ENCODE data around the gene MYO19.

MYO19 gene

GRCh38 chr17:36468903-36469635 is 65.6 kb downstream of the MYO19 start:
- Histone ChIP-seq H3F3A (ENCODE audit: insufficient read depth, low read length) (no peaks in the 10 kb centered on the region), H3K9ac (ENCODE audit: low read length) (no peak overlapping the region), H4K20me1 (ENCODE audit: insufficient read depth, low read length) (no peaks in the 10 kb centered on the region), H3K9me2 (replicated peaks; ENCODE audit: insufficient read depth, low read length) (no peaks in the 10 kb centered on the region), H3K27ac (ENCODE audit: low read length) (no peak overlapping the region), H2AFZ (ENCODE audit: low read length) (no peak overlapping the region), H3K36me3 (replicated peaks; ENCODE audit: insufficient read depth, low read length) (no peaks in the 10 kb centered on the region), H3K9me3 (replicated peaks; ENCODE audit: insufficient read depth, low read length) (no peaks in the 10 kb centered on the region), H3K4me1 (ENCODE audit: low read length) (no peaks in the 10 kb centered on the region), H3K4me3 (ENCODE audit: low read length) (no peak overlapping the region), H3K79me2 (ENCODE audit: low read length) (no peaks in the 10 kb centered on the region), H3K27me3 (replicated peaks; ENCODE audit: insufficient read depth, low read length) (peaks cover 66% of the 10 kb centered on the region), H3K4me2 (ENCODE audit: low read depth, low read length) (no peak overlapping the region)
- no peak for DNase-seq
- TF ChIP-seq EZH2phosphoT487 (IDR thresholded peaks at IDR 0.05; ENCODE audit: low read length) (no peak), EZH2 (optimal IDR thresholded peaks at IDR 0.05; ENCODE audit: low read depth, low read length) (no peak), CTCF (IDR thresholded peaks at IDR 0.05; ENCODE audit: low read length) (no peak)

GRCh38 chr17:36464765-36465088 is 69.9 kb downstream of the MYO19 start:
- H3K4me2 ChIP-seq (ENCODE audit: low read depth, low read length) = no peak overlapping the region
- H3K9ac ChIP-seq (ENCODE audit: low read length) = no peak overlapping the region
- no peak overlapping the region for H3K4me3 ChIP-seq (ENCODE audit: low read length)
- H3K9me2 ChIP-seq (replicated peaks; ENCODE audit: insufficient read depth, low read length) = no peaks in the 10 kb centered on the region
- H3F3A ChIP-seq (ENCODE audit: insufficient read depth, low read length) = no peaks in the 10 kb centered on the region
- TF ChIP-seq EZH2phosphoT487 (IDR thresholded peaks at IDR 0.05; ENCODE audit: low read length) (no peak), EZH2 (optimal IDR thresholded peaks at IDR 0.05; ENCODE audit: low read depth, low read length) (no peak), CTCF (IDR thresholded peaks at IDR 0.05; ENCODE audit: low read length) (no peak)
- H3K27me3 ChIP-seq (replicated peaks; ENCODE audit: insufficient read depth, low read length) = peaks cover 56% of the 10 kb centered on the region
- no peaks in the 10 kb centered on the region for H3K4me1 ChIP-seq (ENCODE audit: low read length)
- no peak for DNase-seq
- no peaks in the 10 kb centered on the region for H3K9me3 ChIP-seq (replicated peaks; ENCODE audit: insufficient read depth, low read length)
- no peaks in the 10 kb centered on the region for H3K36me3 ChIP-seq (replicated peaks; ENCODE audit: insufficient read depth, low read length)
- H4K20me1 ChIP-seq (ENCODE audit: insufficient read depth, low read length) = no peaks in the 10 kb centered on the region
- no peaks in the 10 kb centered on the region for H3K79me2 ChIP-seq (ENCODE audit: low read length)
- H2AFZ ChIP-seq (ENCODE audit: low read length) = no peak overlapping the region
- H3K27ac ChIP-seq (ENCODE audit: low read length) = no peak overlapping the region

GRCh38 chr17:36463916-36464764 is 70.5 kb downstream of the MYO19 start:
- Histone ChIP-seq H3K79me2 (ENCODE audit: low read length) (no peaks in the 10 kb centered on the region), H3K4me3 (ENCODE audit: low read length) (no peak overlapping the region), H3K4me1 (ENCODE audit: low read length) (no peaks in the 10 kb centered on the region), H3K4me2 (ENCODE audit: low read depth, low read length) (no peak overlapping the region), H3K27ac (ENCODE audit: low read length) (no peak overlapping the region), H3K9ac (ENCODE audit: low read length) (no peak overlapping the region), H3F3A (ENCODE audit: insufficient read depth, low read length) (no peaks in the 10 kb centered on the region), H3K9me2 (replicated peaks; ENCODE audit: insufficient read depth, low read length) (no peaks in the 10 kb centered on the region), H3K36me3 (replicated peaks; ENCODE audit: insufficient read depth, low read length) (no peaks in the 10 kb centered on the region), H3K27me3 (replicated peaks; ENCODE audit: insufficient read depth, low read length) (peaks cover 54% of the 10 kb centered on the region), H4K20me1 (ENCODE audit: insufficient read depth, low read length) (no peaks in the 10 kb centered on the region), H3K9me3 (replicated peaks; ENCODE audit: insufficient read depth, low read length) (no peaks in the 10 kb centered on the region), H2AFZ (ENCODE audit: low read length) (no peak overlapping the region)
- peak; percentile 74 for DNase-seq
- TF ChIP-seq EZH2 (optimal IDR thresholded peaks at IDR 0.05; ENCODE audit: low read depth, low read length) (no peak), CTCF (IDR thresholded peaks at IDR 0.05; ENCODE audit: low read length) (no peak), EZH2phosphoT487 (IDR thresholded peaks at IDR 0.05; ENCODE audit: low read length) (no peak)
